HEK293 (cell line): ENCODE results near the gene TMEM63A.

Experiments
- CTCF ChIA-PET: fragments of 350-600 bp; formaldehyde crosslinking; extraction: SDS; loops from one replicate; lab custom pipeline; 2021; ENCODE audit warnings: antibody characterized with exemption; lab: Yijun Ruan, JAX
- POLR2A ChIA-PET: fragments of 300-600 bp; formaldehyde crosslinking; extraction: SDS; loops from one replicate; lab custom pipeline; 2020; ENCODE audit warnings: antibody characterized with exemption, inconsistent platforms; lab: Yijun Ruan, JAX
- H3K27ac ChIP-seq: fragments of 200-500 bp; sonication (Bioruptor generic); 2 replicates; pipeline ENCODE4 v1.5.1; 2014; ENCODE audit warnings: low read depth, low read length, control low read depth, inconsistent platforms; ENCODE audit errors: extremely low read depth
- H3K36me3 ChIP-seq, 2 experiments: fragments of 200-500 bp in 1 of 2; sonication (Bioruptor generic) in 1 of 2; 1 replicate in 1 of 2; 2 replicates in 1 of 2; pipeline ENCODE4 v1.5.1; 2014 to 2017; ENCODE audit warnings: inconsistent platforms in 2 of 2, low read length in 2 of 2; ENCODE audit not compliant: control insufficient read depth in 2 of 2, insufficient read depth in 1 of 2
- H3K4me1 ChIP-seq: fragments of 200-500 bp; sonication (Bioruptor generic); 2 replicates; pipeline ENCODE4 v1.5.1; 2014; ENCODE audit warnings: mild to moderate bottlenecking, low read length, inconsistent platforms; ENCODE audit not compliant: control insufficient read depth, insufficient read depth
- H3K4me3 ChIP-seq: 2 replicates; pipeline ENCODE4 v1.5.1; 2011; ENCODE audit warnings: low read depth, mild to moderate bottlenecking, control low read depth, low read length, moderate library complexity
- H3K9me3 ChIP-seq: fragments of 200-500 bp; sonication (Bioruptor generic); 2 replicates; pipeline ENCODE4 v1.5.1; 2014; ENCODE audit warnings: low read depth, low read length, inconsistent platforms; ENCODE audit not compliant: control insufficient read depth, insufficient read depth
- AEBP2 ChIP-seq: fragments of 450-650 bp; formaldehyde crosslinking; IDR thresholded peaks from 2 replicates; pipeline ENCODE4 v1.5.1; 2016; ENCODE audit warnings: missing biosample characterization, missing genetic modification characterization, borderline replicate concordance
- ELK4 ChIP-seq: IDR thresholded peaks from 2 replicates; pipeline ENCODE4 v1.6.1; 2011; ENCODE audit warnings: mild to moderate bottlenecking, low read depth, low read length, borderline replicate concordance
- SETDB1 ChIP-seq: IDR thresholded peaks from one replicate; pipeline ENCODE4 v1.6.1; 2017; ENCODE audit warnings: mild to moderate bottlenecking, low read length, moderate library complexity, mixed read lengths; ENCODE audit not compliant: insufficient read length
- TSHZ1 ChIP-seq: fragments of 450-650 bp; formaldehyde crosslinking; IDR thresholded peaks from 2 replicates; pipeline ENCODE4 v1.5.1; 2016; ENCODE audit warnings: missing biosample characterization, missing genetic modification characterization, borderline replicate concordance
- ZBTB21 ChIP-seq: fragments of 450-650 bp; formaldehyde crosslinking; IDR thresholded peaks from 2 replicates; pipeline ENCODE4 v1.5.1; 2017; ENCODE audit warnings: missing biosample characterization, missing genetic modification characterization
- ZFP3 ChIP-seq: fragments of 450-650 bp; formaldehyde crosslinking; IDR thresholded peaks from 2 replicates; pipeline ENCODE4 v1.5.1; 2016; ENCODE audit warnings: low read depth, missing biosample characterization, missing genetic modification characterization
- ZNF10 ChIP-seq: fragments of 450-650 bp; formaldehyde crosslinking; IDR thresholded peaks from 2 replicates; pipeline ENCODE4 v1.5.1; 2017; ENCODE audit warnings: missing biosample characterization, missing genetic modification characterization
- ZNF114 ChIP-seq: fragments of 450-650 bp; formaldehyde crosslinking; IDR thresholded peaks from 2 replicates; pipeline ENCODE4 v1.5.0; 2017; ENCODE audit warnings: missing biosample characterization, missing genetic modification characterization
- ZNF148 ChIP-seq: fragments of 450-650 bp; formaldehyde crosslinking; IDR thresholded peaks from 2 replicates; pipeline ENCODE4 v1.5.0; 2017; ENCODE audit warnings: missing biosample characterization, missing genetic modification characterization, borderline replicate concordance
- ZNF16 ChIP-seq: fragments of 450-650 bp; formaldehyde crosslinking; IDR thresholded peaks from 2 replicates; pipeline ENCODE4 v1.5.1; 2016; ENCODE audit warnings: low read depth, missing biosample characterization, missing genetic modification characterization
- ZNF211 ChIP-seq: fragments of 450-650 bp; formaldehyde crosslinking; IDR thresholded peaks from 2 replicates; pipeline ENCODE4 v1.5.1; 2016; ENCODE audit warnings: low read depth, missing biosample characterization, missing genetic modification characterization
- ZNF223 ChIP-seq: fragments of 450-650 bp; formaldehyde crosslinking; IDR thresholded peaks from 2 replicates; pipeline ENCODE4 v1.5.1; 2016; ENCODE audit warnings: missing biosample characterization, missing genetic modification characterization
- ZNF23 ChIP-seq: fragments of 450-650 bp; formaldehyde crosslinking; IDR thresholded peaks from 2 replicates; pipeline ENCODE4 v1.5.1; 2016; ENCODE audit warnings: missing biosample characterization, missing genetic modification characterization, borderline replicate concordance
- ZNF391 ChIP-seq: fragments of 450-650 bp; formaldehyde crosslinking; IDR thresholded peaks from 2 replicates; pipeline ENCODE4 v1.5.1; 2016; ENCODE audit warnings: low read depth, missing biosample characterization, missing genetic modification characterization, borderline replicate concordance
- ZNF501 ChIP-seq: fragments of 450-650 bp; formaldehyde crosslinking; IDR thresholded peaks from 2 replicates; pipeline ENCODE4 v1.5.1; 2016; ENCODE audit warnings: missing biosample characterization, missing genetic modification characterization
- ZNF529 ChIP-seq: fragments of 450-650 bp; formaldehyde crosslinking; IDR thresholded peaks from 2 replicates; pipeline ENCODE4 v1.5.1; 2017; ENCODE audit warnings: missing genetic modification characterization, missing biosample characterization; ENCODE audit not compliant: insufficient replicate concordance
- ZNF701 ChIP-seq: fragments of 450-650 bp; formaldehyde crosslinking; IDR thresholded peaks from 2 replicates; pipeline ENCODE4 v1.5.1; 2016; ENCODE audit warnings: missing biosample characterization, missing genetic modification characterization
- ZNF76 ChIP-seq: fragments of 450-650 bp; formaldehyde crosslinking; IDR thresholded peaks from 2 replicates; pipeline ENCODE4; 2016; ENCODE audit warnings: low read depth, missing biosample characterization, missing genetic modification characterization, borderline replicate concordance
- ZSCAN23 ChIP-seq: fragments of 450-650 bp; formaldehyde crosslinking; IDR thresholded peaks from 2 replicates; pipeline ENCODE4 v1.5.1; 2016; ENCODE audit warnings: missing biosample characterization, missing genetic modification characterization

TMEM63A gene

GRCh38 chr1:225860107-225860506 is 22.1 kb downstream of the TMEM63A start (continued):
- TF ChIP-seq ZNF501 (no peak), ZNF529 (tag by site-specific recombination) (no peak), ZNF148 (tag by site-specific recombination) (no peak), ZNF76 (tag by site-specific recombination) (no peak), ZNF114 (tag by site-specific recombination) (no peak), ZNF701 (tag by site-specific recombination) (no peak), ZFP3 (tag by site-specific recombination) (no peak), ZBTB21 (no peak), ZNF223 (no peak), ELK4 (no peak), ZNF23 (no peak), SETDB1 (no peak), ZNF391 (tag by site-specific recombination) (no peak)
- TF ChIP-seq, all 188 proteins: peak for 0

GRCh38 chr1:225859151-225859550 is 23.0 kb downstream of the TMEM63A start:
- POLR2A ChIA-PET = interaction anchor here (0.7 to 1.2 kb wide), 3 partner anchors 10 to 22 kb away, joined by 3 to 6 read pairs (median 5); no protein-coding TSS in a partner anchor
- Histone ChIP-seq H3K27ac (no peak overlapping the region), H3K36me3 (peaks cover 7 to 64% of the 10 kb centered on the region in 2 experiments; a peak in 2 of 3 replicates), H3K9me3 (no peaks in the 10 kb centered on the region), H3K4me3 (no peak overlapping the region), H3K4me1 (0 out of 2 replicates have a peak, but pooled peaks cover 2% of the 10 kb centered on the region)
- CTCF ChIA-PET = interaction anchor here (0.6 to 1.8 kb wide), 5 partner anchors 11 to 384 kb away, joined by 3 to 11 read pairs (median 3); no protein-coding TSS in a partner anchor
- TF ChIP-seq ZNF10 (tag by site-specific recombination) (no peak), ZSCAN23 (tag by site-specific recombination) (no peak), ZNF211 (no peak), ZNF16 (tag by site-specific recombination) (no peak), AEBP2 (tag by site-specific recombination) (no peak), TSHZ1 (tag by site-specific recombination) (no peak)
